GM18951 (cell line): Measurements from ENCODE around the gene ZNF598.
"Not testable (repeated sequence)": the region's sequence is repeated elsewhere in the genome, so short reads cannot be mapped to it uniquely, and the experiment has no call there.

Source experiments
- POLR2A ChIP-seq: IDR thresholded peaks from 4 replicates; pipeline ENCODE4 v1.6.1; 2011; ENCODE audit warnings: mild to moderate bottlenecking; ENCODE audit not compliant: insufficient read length, insufficient read depth; ENCODE audit errors: extremely low read depth
- in situ Hi-C: fragments of 300-500 bp; cut with MboI; formaldehyde crosslinking; loops from one replicate; pipeline ENCODE4 v1.12.0; 2022; ENCODE audit warnings: low sequenced_read_pairs, mixed read lengths, inconsistent platforms; ENCODE audit not compliant: unreplicated experiment

The ZNF598 gene

GRCh38 chr16:1968146-1968953 is 41.3 kb downstream of the ZNF598 start:
- in situ Hi-C loops: no loop called here
- TF ChIP-seq POLR2A: no peak

GRCh38 chr16:1966460-1966859 is 43.2 kb downstream of the ZNF598 start, which contains the start of gene RNF151:
RNF151 (plus strand) TSS chr16:1966856; CDS start chr16:1966882, 26 bp downstream.
- in situ Hi-C loops: no loop called here
- no peak for TF ChIP-seq POLR2A

- no peak for TF ChIP-seq POLR2A
- in situ Hi-C loops: no loop called here
These were observed 44.1 kb downstream of the ZNF598 start for GRCh38 chr16:1965396-1966001.

GRCh38 chr16:1964506-1965395 is 44.9 kb downstream of the ZNF598 start, which contains the start of gene RPS2:
RPS2 (minus strand) TSS chr16:1964826; CDS start chr16:1964625, 201 bp downstream.
- TF ChIP-seq POLR2A: peak; percentile 100
- in situ Hi-C loops: no loop called here

GRCh38 chr16:1963806-1964505 is 45.7 kb downstream of the ZNF598 start:
- TF ChIP-seq POLR2A: no peak
- in situ Hi-C loops: no loop called here

- peak; percentile 35 for TF ChIP-seq POLR2A
- in situ Hi-C loops: not testable (repeated sequence)
These were observed 47.2 kb downstream of the ZNF598 start for GRCh38 chr16:1962161-1963153.

GRCh38 chr16:1961651-1962067 is 48.0 kb downstream of the ZNF598 start:
- no peak for TF ChIP-seq POLR2A
- in situ Hi-C loops: no loop called here

- in situ Hi-C loops: no loop called here
These were observed 48.7 kb downstream of the ZNF598 start for GRCh38 chr16:1960665-1961630.

GRCh38 chr16:1959269-1960039 is 50.2 kb downstream of the ZNF598 start, which contains the start of gene NDUFB10:
NDUFB10 (plus strand) TSS chr16:1959538; CDS start chr16:1959625, 87 bp downstream.
- in situ Hi-C loops: no loop called here
- TF ChIP-seq POLR2A: peak; percentile 92

More at GRCh38 chr16:1960665-1961630, 48.7 kb downstream of the ZNF598 start:
- TF ChIP-seq POLR2A: peak; percentile 54
